T-helper 17 cell (primary cell): Measurements from ENCODE around the gene FBXL16. TPM values are rescaled to one million over a fixed set of nuclear protein-coding genes. Genes with fewer than 3 reads are reported as not detected.

Source experiments
- ATAC-seq: fragments of 150-1000 bp; cut with Tn5 transposase; 2 replicates; pipeline ENCODE4 v1.10.0; 2021; ENCODE audit warnings: mild to moderate bottlenecking, moderate library complexity
- DNase-seq, 3 donors: peaks; one replicate each; pipeline versions ENCODE4 v3.0.0 to v3.0.0-alpha.2; 2020 to 2021
- H3K9me3 ChIP-seq: one replicate; pipeline ENCODE4 v1.7.0; 2013; ENCODE audit warnings: low read length, mild to moderate bottlenecking; ENCODE audit not compliant: control insufficient read depth, poor library complexity, severe bottlenecking
- H3K27ac Mint-ChIP-seq: one replicate; pipeline ENCODE4 v1.8.0; 2022; ENCODE audit warnings: mild to moderate bottlenecking, moderate library complexity, mixed read lengths
- H3K27me3 Mint-ChIP-seq: one replicate; pipeline ENCODE4 v1.8.0; 2022; ENCODE audit warnings: mixed read lengths
- H3K36me3 Mint-ChIP-seq: one replicate; pipeline ENCODE4 v1.8.0; 2022; ENCODE audit warnings: low read depth, mixed read lengths
- H3K4me1 Mint-ChIP-seq: one replicate; pipeline ENCODE4 v1.8.0; 2022; ENCODE audit warnings: mild to moderate bottlenecking, mixed read lengths
- H3K4me3 Mint-ChIP-seq: one replicate; pipeline ENCODE4 v1.8.0; 2022; ENCODE audit warnings: mild to moderate bottlenecking, moderate library complexity, mixed read lengths
- total RNA-seq, 4 donors: library from RNA in 2 of 4; stranded (reverse) in 2 of 4; gene quantifications; one replicate each; pipeline ENCODE4 v1.2.3 and lab custom pipeline; 2022 to 2026

FBXL16 gene
- total RNA-seq, 2 donors from 2014 or later = 29.0 to 35.3 TPM

GRCh38 chr16:706189-707061 lies 824 bp upstream of the FBXL16 start:
- Mint-ChIP-seq H3K27me3 (peaks cover 48% of the 10 kb centered on the region), H3K4me3 (peak overlapping the region; percentile 41), H3K4me1 (peaks cover 9% of the 10 kb centered on the region), H3K36me3 (peaks cover 2% of the 10 kb centered on the region), H3K27ac (no peak overlapping the region)
- DNase-seq (no peak), ATAC-seq (peak; percentile 30)
- no peaks in the 10 kb centered on the region for H3K9me3 ChIP-seq

- Mint-ChIP-seq H3K4me1 (peaks cover 9% of the 10 kb centered on the region), H3K27me3 (peaks cover 42% of the 10 kb centered on the region), H3K36me3 (peaks cover 2% of the 10 kb centered on the region), H3K27ac (no peak overlapping the region), H3K4me3 (peak overlapping the region; percentile 28)
- H3K9me3 ChIP-seq = no peaks in the 10 kb centered on the region
- DNase-seq = no peak
- ATAC-seq = no peak
Measured at GRCh38 chr16:704552-705380, 835 bp downstream of the FBXL16 start.

DNA sequence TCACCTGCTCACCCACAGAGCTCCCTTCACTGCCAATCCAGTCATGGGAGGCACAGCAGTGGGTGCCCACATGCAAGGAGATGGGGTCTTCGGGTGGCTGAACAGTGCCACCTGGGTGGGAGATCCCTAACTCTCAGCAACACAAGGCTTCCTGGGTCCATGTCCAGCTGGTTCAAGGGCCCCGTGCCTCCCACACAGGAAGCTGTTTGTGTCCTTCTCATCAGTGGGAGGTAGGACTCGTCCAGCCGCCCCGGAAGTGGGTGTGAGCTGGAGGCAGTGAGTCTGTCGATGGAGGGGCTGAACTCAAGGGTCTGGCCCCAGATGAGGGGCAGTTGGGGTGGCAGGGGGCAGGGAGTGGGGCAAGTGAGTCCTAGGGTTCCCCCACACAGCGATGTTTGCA lies 1.6 kb downstream of the FBXL16 start:
- H3K27ac Mint-ChIP-seq = no peak overlapping the region
- H3K4me3 Mint-ChIP-seq = peak overlapping the region; percentile 28
- DNase-seq (no peak), ATAC-seq (no peak)
- H3K36me3 Mint-ChIP-seq = peaks cover 2% of the 10 kb centered on the region
- H3K27me3 Mint-ChIP-seq = peaks cover 42% of the 10 kb centered on the region
- H3K9me3 ChIP-seq = no peaks in the 10 kb centered on the region
- peaks cover 12% of the 10 kb centered on the region for H3K4me1 Mint-ChIP-seq

DNA sequence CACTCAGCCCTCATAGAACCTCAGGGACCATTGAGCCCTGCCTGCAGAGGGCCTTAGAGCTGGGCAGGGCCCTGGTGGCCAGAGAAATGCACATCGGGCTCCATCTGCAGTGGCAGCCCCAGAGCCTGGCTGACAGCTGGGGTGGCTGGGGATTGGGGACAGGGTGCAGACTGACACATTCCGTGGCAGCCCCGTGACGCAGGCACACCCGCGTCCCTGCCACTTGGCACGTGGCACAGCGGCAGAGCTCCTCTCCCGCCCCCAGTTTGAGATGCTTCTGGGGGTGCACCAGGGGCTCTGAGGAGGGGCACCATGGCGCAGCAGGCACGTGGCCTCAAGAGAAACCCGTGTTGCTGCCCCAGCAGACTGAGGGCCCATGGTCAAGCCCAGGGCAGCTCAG lies 2.2 kb downstream of the FBXL16 start:
- H3K36me3 Mint-ChIP-seq = peaks cover 2% of the 10 kb centered on the region
- ATAC-seq (no peak), DNase-seq (no peak)
- H3K27ac Mint-ChIP-seq = no peak overlapping the region
- no peak overlapping the region for H3K4me3 Mint-ChIP-seq
- peaks cover 12% of the 10 kb centered on the region for H3K4me1 Mint-ChIP-seq
- no peaks in the 10 kb centered on the region for H3K9me3 ChIP-seq
- peaks cover 38% of the 10 kb centered on the region for H3K27me3 Mint-ChIP-seq

- peak overlapping the region; percentile 72 for H3K4me3 Mint-ChIP-seq
- no peak for DNase-seq
- H3K27me3 Mint-ChIP-seq = peaks cover 29% of the 10 kb centered on the region
- peaks cover 12% of the 10 kb centered on the region for H3K4me1 Mint-ChIP-seq
- no peak for ATAC-seq
- H3K9me3 ChIP-seq = no peaks in the 10 kb centered on the region
- H3K36me3 Mint-ChIP-seq = no peaks in the 10 kb centered on the region
- no peak overlapping the region for H3K27ac Mint-ChIP-seq
Measured at GRCh38 chr16:702341-702740, 3.3 kb downstream of the FBXL16 start.

GRCh38 chr16:700684-701584 lies 4.7 kb downstream of the FBXL16 start:
- Mint-ChIP-seq H3K27me3 (peaks cover 18% of the 10 kb centered on the region), H3K4me1 (peaks cover 14% of the 10 kb centered on the region), H3K4me3 (peak overlapping the region; percentile 43), H3K36me3 (no peaks in the 10 kb centered on the region), H3K27ac (no peak overlapping the region)
- no peaks in the 10 kb centered on the region for H3K9me3 ChIP-seq
- peak; percentile 71 for ATAC-seq
- peak; percentile 40 to 58 (median 56) for DNase-seq

DNA sequence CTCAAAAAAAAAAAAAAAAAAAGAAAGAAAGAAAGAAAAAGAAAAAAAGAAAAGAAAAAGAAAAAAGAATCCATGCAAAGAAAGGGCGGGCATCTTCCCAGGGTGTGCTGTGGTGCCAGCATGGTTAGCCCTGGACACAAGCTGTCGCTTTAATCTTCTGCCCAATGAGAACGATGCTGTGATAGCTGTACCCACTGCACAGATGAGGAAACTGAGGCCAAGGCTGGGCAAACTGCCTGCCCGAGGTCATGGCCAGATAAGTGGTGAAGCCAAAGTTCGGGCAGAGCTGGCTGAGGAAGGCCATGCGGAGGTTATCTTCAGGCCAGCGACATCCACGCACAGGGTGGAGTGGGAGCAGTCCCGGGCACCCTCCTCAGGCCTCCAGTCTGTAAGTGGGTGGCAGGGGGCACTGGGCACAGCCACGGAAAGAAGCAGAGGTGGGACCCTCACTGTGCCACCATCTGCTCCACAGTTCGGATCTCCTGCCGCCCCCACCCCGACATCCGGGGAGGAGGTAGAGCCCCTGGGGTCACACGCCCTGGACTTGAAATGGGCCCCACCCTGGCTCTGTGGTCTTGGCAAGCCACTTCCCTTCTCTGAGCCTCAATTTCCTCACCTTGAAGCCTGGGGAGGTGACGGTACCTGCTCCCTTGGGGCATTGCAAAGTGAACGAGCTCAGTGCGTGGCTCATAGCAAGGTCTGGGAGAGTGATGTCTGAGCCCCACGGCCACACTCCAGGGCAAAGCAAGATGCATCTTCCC lies 6.5 kb downstream of the FBXL16 start:
- no peaks in the 10 kb centered on the region for H3K9me3 ChIP-seq
- ATAC-seq = no peak
- peaks cover 12% of the 10 kb centered on the region for H3K27me3 Mint-ChIP-seq
- H3K4me3 Mint-ChIP-seq = peak overlapping the region; percentile 69
- peaks cover 18% of the 10 kb centered on the region for H3K4me1 Mint-ChIP-seq
- no peaks in the 10 kb centered on the region for H3K36me3 Mint-ChIP-seq
- H3K27ac Mint-ChIP-seq = peak overlapping the region; percentile 21
- DNase-seq = no peak

DNA sequence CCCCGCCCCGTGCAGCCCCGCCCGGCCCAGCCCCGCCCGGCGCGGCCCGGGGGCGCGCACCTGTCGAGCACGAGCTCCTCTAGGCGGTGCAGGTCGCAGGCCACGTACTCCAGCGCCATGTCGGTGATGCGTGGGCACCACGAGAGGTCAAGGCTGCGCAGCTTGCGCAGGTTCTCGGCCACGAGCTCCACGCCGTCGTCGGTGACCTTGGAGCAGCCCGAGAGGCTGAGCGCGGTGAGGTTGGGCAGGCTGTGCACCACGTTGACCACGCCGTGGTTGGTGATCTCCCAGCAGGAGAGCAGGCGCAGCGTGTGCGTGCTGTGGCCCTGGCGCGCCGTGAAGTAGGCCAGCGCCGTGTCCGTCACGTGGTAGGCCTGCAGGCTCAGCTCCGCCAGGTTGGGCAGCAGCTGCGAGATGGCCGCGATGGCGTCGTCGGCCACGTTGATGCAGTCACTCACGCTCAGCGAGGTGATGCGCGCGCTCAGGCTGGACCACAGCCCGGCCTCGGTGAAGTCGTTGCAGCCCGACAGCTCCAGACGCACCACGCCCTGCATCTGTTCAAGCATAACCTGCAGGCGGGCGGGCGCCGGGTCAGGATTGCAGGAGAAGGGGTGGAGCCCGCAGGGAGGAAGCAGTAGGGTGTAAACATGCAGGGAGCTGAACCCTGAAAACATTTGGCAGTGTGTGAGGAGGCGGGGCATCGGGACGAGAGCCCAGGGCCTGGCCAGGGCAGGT lies 10.1 kb downstream of the FBXL16 start:
- H3K36me3 Mint-ChIP-seq = no peaks in the 10 kb centered on the region
- peak; percentile 59 to 70 (median 65) for DNase-seq
- peak overlapping the region; percentile 47 for H3K27ac Mint-ChIP-seq
- H3K27me3 Mint-ChIP-seq = no peaks in the 10 kb centered on the region
- ATAC-seq = peak; percentile 79
- H3K9me3 ChIP-seq = no peaks in the 10 kb centered on the region
- H3K4me3 Mint-ChIP-seq = peak overlapping the region; percentile 85
- H3K4me1 Mint-ChIP-seq = peaks cover 19% of the 10 kb centered on the region

DNA sequence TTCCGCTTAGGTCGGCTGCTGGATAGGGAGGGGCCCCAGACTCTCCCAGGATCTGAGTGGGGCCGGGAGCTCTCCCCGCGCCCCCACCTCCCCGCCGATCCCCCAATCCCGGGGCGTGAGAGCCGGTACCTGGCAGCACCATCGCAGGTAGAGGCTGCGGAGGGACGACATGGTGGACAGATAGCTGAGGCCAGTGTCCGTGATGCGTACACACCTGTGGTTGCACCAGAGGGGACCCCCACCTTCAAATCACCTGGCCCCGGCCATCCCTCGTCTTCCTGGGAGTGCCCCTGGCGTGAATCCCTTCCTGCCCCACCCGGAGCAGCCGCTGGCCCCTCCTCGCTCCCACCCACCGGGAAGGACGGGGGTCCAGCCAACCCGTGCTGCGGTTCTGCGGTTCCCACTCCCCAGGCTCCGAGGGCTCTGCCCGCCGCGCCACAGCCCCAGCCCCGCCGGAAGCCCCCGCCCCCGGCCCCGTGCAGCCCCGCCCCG lies 10.7 kb downstream of the FBXL16 start:
- H3K36me3 Mint-ChIP-seq = no peaks in the 10 kb centered on the region
- ATAC-seq = no peak
- no peak for DNase-seq
- peaks cover 22% of the 10 kb centered on the region for H3K4me1 Mint-ChIP-seq
- H3K9me3 ChIP-seq = no peaks in the 10 kb centered on the region
- H3K27ac Mint-ChIP-seq = no peak overlapping the region
- H3K4me3 Mint-ChIP-seq = peak overlapping the region; percentile 85
- no peaks in the 10 kb centered on the region for H3K27me3 Mint-ChIP-seq

DNA sequence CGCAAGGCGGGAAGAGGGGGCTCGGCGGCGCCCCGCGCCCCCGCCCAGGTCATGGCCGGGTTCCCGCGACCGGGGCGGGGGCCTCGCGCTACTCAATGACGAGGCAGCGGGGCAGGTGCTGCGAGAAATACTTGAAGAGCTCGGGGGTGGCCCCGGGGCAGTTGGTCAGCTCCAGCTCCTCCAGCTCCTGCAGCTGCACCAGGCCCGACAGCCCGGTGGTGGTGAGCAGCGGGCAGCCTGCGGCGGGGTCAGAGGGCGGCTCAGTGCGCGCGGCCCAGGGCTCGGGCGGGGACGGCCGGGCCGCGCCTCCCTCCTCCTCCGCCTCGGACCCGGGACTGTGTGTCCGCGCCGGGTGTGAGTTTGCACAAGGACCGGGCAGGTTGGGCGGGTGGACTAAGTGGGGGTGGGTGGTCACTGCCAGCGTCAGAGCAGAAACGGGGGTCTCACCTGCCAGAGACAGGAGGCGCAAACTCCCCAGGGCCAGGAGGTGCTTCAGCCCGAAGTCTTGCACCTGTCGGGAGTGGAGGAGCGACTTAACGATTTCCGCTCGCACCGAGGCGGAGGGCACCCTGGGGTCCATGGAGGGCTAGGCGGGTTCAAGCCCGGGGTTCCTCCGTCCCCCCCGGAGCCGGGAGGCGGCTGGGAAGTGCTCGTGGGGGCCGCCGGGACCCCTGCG lies 11.3 kb downstream of the FBXL16 start:
- H3K4me1 Mint-ChIP-seq = peaks cover 20% of the 10 kb centered on the region

DNA sequence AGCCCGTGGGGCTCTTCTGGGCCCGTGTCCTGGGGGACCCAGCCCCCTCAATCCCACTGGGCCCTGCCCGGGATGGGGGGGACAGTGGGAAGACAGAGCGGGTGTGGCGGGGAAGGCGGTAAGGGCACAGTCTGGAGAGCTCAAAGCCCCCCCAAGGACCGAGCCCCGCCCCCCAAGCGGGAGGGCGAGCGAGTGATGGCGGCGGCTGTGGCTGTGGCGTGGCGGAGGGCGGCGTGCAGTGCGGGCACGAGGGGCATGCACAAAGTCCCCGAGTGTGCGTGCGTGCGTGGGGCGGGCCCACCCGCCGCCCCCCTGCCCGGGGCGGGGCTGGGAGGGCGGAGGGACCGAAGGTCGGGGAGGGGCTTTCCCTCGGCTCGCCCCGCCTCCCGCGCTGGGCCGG lies 11.8 kb downstream of the FBXL16 start:
- DNase-seq (peak in 1 of 3 donors; percentile 39), ATAC-seq (peak; percentile 11)
- H3K27me3 Mint-ChIP-seq = no peaks in the 10 kb centered on the region
- peak overlapping the region; percentile 79 for H3K4me3 Mint-ChIP-seq
- no peak overlapping the region for H3K27ac Mint-ChIP-seq
- H3K9me3 ChIP-seq = no peaks in the 10 kb centered on the region
- H3K4me1 Mint-ChIP-seq = peaks cover 19% of the 10 kb centered on the region
- no peaks in the 10 kb centered on the region for H3K36me3 Mint-ChIP-seq

More for the DNA sequence above, 11.3 kb downstream of the FBXL16 start:
- ATAC-seq (no peak), DNase-seq (no peak)
- Mint-ChIP-seq H3K4me3 (peak overlapping the region; percentile 85), H3K27ac (no peak overlapping the region), H3K27me3 (no peaks in the 10 kb centered on the region), H3K36me3 (no peaks in the 10 kb centered on the region)
- H3K9me3 ChIP-seq = no peaks in the 10 kb centered on the region
